ENCODE data around the gene SORCS2. TPM values are rescaled to one million over a fixed set of nuclear protein-coding genes. Genes with fewer than 3 reads are reported as not detected.

SORCS2 gene
- total and polyA plus RNA-seq, 2 of the 13 experiments (the other 11 are each of a cell fraction or from before 2014, with no cell fraction given), result 0.82 to 1.0 TPM

- CTCF ChIA-PET (ENCODE audit: low intra/inter-chr PET ratio, low total read pairs), result no interaction called here
- no peak overlapping the region for H3K27ac ChIP-seq (ENCODE audit: extremely low read length, insufficient read depth, low read length)
Measured at GRCh38 chr4:7330031-7330596, 137.8 kb downstream of the SORCS2 start.

More at GRCh38 chr4:7330031-7330596, 137.8 kb downstream of the SORCS2 start:
- DNase-seq (ENCODE audit: low spot score) (no peak), FAIRE-seq (no peak), ATAC-seq (no peak)
- Histone ChIP-seq H3K4me1 (ENCODE audit: insufficient read depth, low read length) (no peaks in the 10 kb centered on the region), H3K4me3 (replicated peaks in 1 of 3; ENCODE audit: insufficient read depth in 1 of 3, low read depth in 2 of 3, low read length in 3 of 3) (no peak overlapping the region), H3K79me2 (ENCODE audit: insufficient read depth, low read length) (no peaks in the 10 kb centered on the region), H3K27me3 (ENCODE audit: control insufficient read depth in 1 of 2, insufficient read depth in 2 of 2, low read length in 2 of 2) (peaks cover 13 to 78% of the 10 kb centered on the region in 2 experiments; a peak in 4 of 5 replicates), H2AFZ (ENCODE audit: low read length) (no peak overlapping the region), H3K36me3 (replicated peaks in 1 of 2; ENCODE audit: control insufficient read depth in 1 of 2, insufficient read depth in 2 of 2, low read length in 2 of 2) (no peaks in the 10 kb centered on the region), H3K9me3 (ENCODE audit: low read length) (no peaks in the 10 kb centered on the region), H3K4me2 (ENCODE audit: low read depth, low read length) (no peak overlapping the region), H4K20me1 (ENCODE audit: insufficient read depth, low read length) (no peaks in the 10 kb centered on the region), H3K9ac (ENCODE audit: insufficient read depth, low read depth, low read length) (no peak overlapping the region)
- intact Hi-C loops (cut with micrococcal nuclease; ENCODE audit: unreplicated experiment) (loop anchor here (10.0 kb wide), 1 partner anchor 135 kb away; the partner anchor contains the start of gene SORCS2), in situ Hi-C loops (cut with HindIII; ENCODE audit: extremely low pct_ligation_motif_present, low pct_unique_long_range_greater_than_20kb) (no loop called here)
- POLR2A ChIA-PET, result no interaction called here
- no TSS peak for BruUV-seq (replicated peaks)
- TF ChIP-seq ZXDC (CRISPR knock-in tag; IDR thresholded peaks at IDR 0.05), result no peak
- TF ChIP-seq MNT (IDR thresholded peaks at IDR 0.05), result peak; percentile 78
- no peak for TF ChIP-seq BCL6 (CRISPR knock-in tag; IDR thresholded peaks at IDR 0.05)
- WGBS (ENCODE audit: low lambda C conversion rate), result 27% methylated on average over 11 of the region's 17 CpGs
